Skeletal muscle satellite cell (primary cell): Measurements from ENCODE around the gene EXOSC2.
"Not testable (repeated sequence)": the region's sequence is repeated elsewhere in the genome, so short reads cannot be mapped to it uniquely, and the experiment has no call there.

Experiments used
- H3K27me3 ChIP-seq: 2 replicates; pipeline ENCODE4 v1.7.0; 2013; ENCODE audit warnings: low read length; ENCODE audit not compliant: control insufficient read depth, insufficient read depth
- H3K36me3 ChIP-seq: 2 replicates; pipeline ENCODE4 v1.7.0; 2013; ENCODE audit warnings: mild to moderate bottlenecking, control low read depth, low read length; ENCODE audit not compliant: insufficient read depth
- H3K4me1 ChIP-seq: 2 replicates; pipeline ENCODE4 v1.7.0; 2013; ENCODE audit warnings: low read length; ENCODE audit not compliant: control insufficient read depth, insufficient read depth
- H3K4me2 ChIP-seq: 2 replicates; pipeline ENCODE4 v1.7.0; 2013; ENCODE audit warnings: mild to moderate bottlenecking, low read length
- H3K4me3 ChIP-seq: 2 replicates; pipeline ENCODE4 v1.7.0; 2013; ENCODE audit warnings: low read length
- H3K9ac ChIP-seq: 2 replicates; pipeline ENCODE4 v1.7.0; 2013; ENCODE audit warnings: mild to moderate bottlenecking, low read depth, low read length, moderate library complexity
- H3K9me3 ChIP-seq: replicated peaks from 2 replicates; pipeline ENCODE4 v1.7.0; 2013; ENCODE audit warnings: mild to moderate bottlenecking, control low read depth, low read length

Gene EXOSC2

GRCh38 chr9:130670644-130671043 is 22.9 kb upstream of the EXOSC2 start:
- Histone ChIP-seq H3K4me1 (peaks cover 12% of the 10 kb centered on the region), H3K36me3 (no peaks in the 10 kb centered on the region), H3K4me3 (no peak overlapping the region), H3K4me2 (no peak overlapping the region), H3K9ac (no peak overlapping the region), H3K27me3 (peaks cover 27% of the 10 kb centered on the region), H3K9me3 (no peaks in the 10 kb centered on the region)

DNA sequence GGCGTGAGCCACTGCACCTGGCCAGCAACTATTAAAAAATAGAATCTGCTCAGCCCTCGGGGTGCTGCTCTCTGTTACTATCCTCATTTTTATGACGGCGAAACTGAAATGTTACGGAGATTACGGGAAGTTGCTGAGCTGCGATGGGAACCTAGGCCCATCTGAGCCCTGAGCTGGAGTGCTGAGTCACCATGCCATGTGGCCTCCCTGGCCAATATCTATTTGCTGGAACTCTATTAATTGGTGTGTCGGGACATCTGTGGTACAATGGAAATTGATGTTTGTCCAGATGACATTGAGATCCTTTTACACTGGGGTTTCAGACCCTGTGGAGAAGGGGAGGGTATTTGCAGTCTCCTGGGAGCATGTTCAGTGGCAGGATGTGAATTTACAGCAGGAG is 21.1 kb upstream of the EXOSC2 start:
- Histone ChIP-seq H3K27me3 (peaks cover 9% of the 10 kb centered on the region), H3K9me3 (no peaks in the 10 kb centered on the region), H3K9ac (no peak overlapping the region)

GRCh38 chr9:130672933-130673615 is 20.5 kb upstream of the EXOSC2 start:
- Histone ChIP-seq H3K9me3 (no peaks in the 10 kb centered on the region), H3K4me2 (no peak overlapping the region), H3K4me3 (no peak overlapping the region), H3K9ac (no peak overlapping the region), H3K36me3 (no peaks in the 10 kb centered on the region), H3K27me3 (peaks cover 7% of the 10 kb centered on the region), H3K4me1 (peaks cover 12% of the 10 kb centered on the region)

More for the DNA sequence above, 21.1 kb upstream of the EXOSC2 start:
- peaks cover 12% of the 10 kb centered on the region for H3K4me1 ChIP-seq
- no peak overlapping the region for H3K4me3 ChIP-seq
- no peak overlapping the region for H3K4me2 ChIP-seq
- H3K36me3 ChIP-seq = no peaks in the 10 kb centered on the region

- Histone ChIP-seq H3K4me2 (no peak overlapping the region), H3K27me3 (peaks cover 6% of the 10 kb centered on the region), H3K36me3 (no peaks in the 10 kb centered on the region), H3K9ac (no peak overlapping the region), H3K4me1 (peaks cover 12% of the 10 kb centered on the region), H3K4me3 (no peak overlapping the region), H3K9me3 (no peaks in the 10 kb centered on the region)
Measured at GRCh38 chr9:130675396-130675795, 18.2 kb upstream of the EXOSC2 start.

DNA sequence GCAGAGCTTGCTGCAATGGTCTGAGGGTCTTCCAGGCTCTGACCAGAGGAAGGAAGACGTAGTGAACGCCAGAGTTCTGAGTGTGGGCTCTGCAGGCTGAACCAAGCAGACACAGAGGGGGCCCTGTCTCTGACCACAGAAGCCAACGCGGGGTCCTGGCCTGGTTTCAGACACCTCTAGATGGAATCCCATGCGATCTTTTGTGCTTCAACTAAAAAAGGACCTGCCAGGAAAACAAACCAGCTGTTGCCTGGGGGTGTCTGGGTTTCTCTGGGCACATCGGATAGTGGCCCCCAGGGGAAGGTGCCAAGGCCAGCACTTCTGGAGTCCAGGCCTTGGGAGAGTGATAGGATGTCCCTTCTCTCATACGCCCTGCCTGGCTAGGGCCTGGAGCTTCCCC is 16.3 kb upstream of the EXOSC2 start:
- Histone ChIP-seq H3K4me1 (peaks cover 22% of the 10 kb centered on the region), H3K9me3 (no peaks in the 10 kb centered on the region), H3K4me3 (no peak overlapping the region), H3K27me3 (peaks cover 11% of the 10 kb centered on the region), H3K4me2 (no peak overlapping the region), H3K36me3 (no peaks in the 10 kb centered on the region), H3K9ac (no peak overlapping the region)

- Histone ChIP-seq H3K4me2 (peak overlapping the region; percentile 97), H3K4me1 (peaks cover 13% of the 10 kb centered on the region), H3K4me3 (peak overlapping the region; percentile 78), H3K27me3 (peaks cover 11% of the 10 kb centered on the region), H3K9me3 (peaks cover 6% of the 10 kb centered on the region), H3K36me3 (no peaks in the 10 kb centered on the region), H3K9ac (peak overlapping the region; percentile 38)
Measured at GRCh38 chr9:130680836-130681768, 12.5 kb upstream of the EXOSC2 start.

GRCh38 chr9:130681769-130682420 is 11.7 kb upstream of the EXOSC2 start:
- peak overlapping the region; percentile 38 for H3K9ac ChIP-seq
- H3K4me3 ChIP-seq = peak overlapping the region; percentile 71
- no peaks in the 10 kb centered on the region for H3K36me3 ChIP-seq
- peaks cover 11% of the 10 kb centered on the region for H3K27me3 ChIP-seq
- peaks cover 6% of the 10 kb centered on the region for H3K9me3 ChIP-seq
- peaks cover 13% of the 10 kb centered on the region for H3K4me1 ChIP-seq
- H3K4me2 ChIP-seq = peak overlapping the region; percentile 97

DNA sequence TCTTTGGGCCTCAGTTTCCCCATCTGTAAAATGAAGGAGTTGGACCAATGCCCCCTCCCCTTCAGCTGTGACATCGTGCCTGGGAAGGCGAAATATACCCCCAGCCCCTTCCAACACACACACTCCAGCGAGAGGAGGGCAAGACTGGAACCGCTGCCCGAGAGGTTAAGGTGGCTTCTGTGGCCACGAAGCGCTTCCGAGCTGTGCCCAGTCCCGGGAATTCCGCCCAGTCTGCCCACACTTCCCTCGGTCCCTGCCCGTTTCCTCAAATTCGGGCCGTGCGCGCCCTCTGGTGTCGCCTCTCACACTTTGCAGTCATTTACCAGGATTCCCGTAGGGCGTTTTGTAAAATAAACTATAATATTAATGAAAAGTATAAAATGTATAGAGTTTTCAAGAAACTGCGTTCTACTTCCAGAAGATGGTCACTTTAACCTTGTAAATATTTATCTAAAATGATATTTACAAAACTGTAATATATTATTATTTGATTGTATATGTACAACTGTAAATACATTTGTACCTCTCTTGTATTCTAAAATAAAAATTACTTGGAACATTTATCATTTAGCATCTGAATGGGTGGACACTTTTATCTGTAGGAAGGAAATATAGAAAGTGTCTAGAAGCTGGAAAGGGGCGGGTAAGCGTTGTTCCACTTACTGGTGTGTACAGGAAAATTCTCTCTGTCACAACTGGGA is 11.0 kb upstream of the EXOSC2 start:
- Histone ChIP-seq H3K27me3 (peaks cover 11% of the 10 kb centered on the region), H3K4me3 (peak overlapping the region; percentile 71), H3K9ac (no peak overlapping the region), H3K4me1 (peaks cover 13% of the 10 kb centered on the region), H3K36me3 (no peaks in the 10 kb centered on the region), H3K4me2 (peak overlapping the region; percentile 97), H3K9me3 (peaks cover 6% of the 10 kb centered on the region)

DNA sequence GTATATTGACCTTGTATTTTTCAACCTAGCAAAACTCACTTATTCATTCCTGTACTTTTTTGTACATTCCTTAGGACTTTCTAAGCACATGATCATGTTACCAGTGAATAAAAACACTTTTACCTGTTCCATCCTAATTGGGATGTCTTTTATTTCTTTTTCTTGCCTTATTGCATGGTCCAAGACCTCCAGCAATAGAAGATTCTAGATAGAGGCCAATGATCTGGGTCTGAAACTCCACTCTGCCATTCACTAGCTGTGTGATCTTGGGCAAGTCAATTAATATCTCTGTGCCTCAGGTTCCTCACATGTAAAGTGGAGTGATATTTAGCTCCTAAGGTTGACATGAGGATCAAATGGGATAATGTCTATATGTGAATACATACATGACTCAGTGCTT is 8.5 kb upstream of the EXOSC2 start:
- no peak overlapping the region for H3K4me2 ChIP-seq
- peaks cover 17% of the 10 kb centered on the region for H3K4me1 ChIP-seq
- H3K9ac ChIP-seq = no peak overlapping the region
- peaks cover 4% of the 10 kb centered on the region for H3K27me3 ChIP-seq
- H3K9me3 ChIP-seq = peaks cover 6% of the 10 kb centered on the region
- H3K4me3 ChIP-seq = no peak overlapping the region
- no peaks in the 10 kb centered on the region for H3K36me3 ChIP-seq

DNA sequence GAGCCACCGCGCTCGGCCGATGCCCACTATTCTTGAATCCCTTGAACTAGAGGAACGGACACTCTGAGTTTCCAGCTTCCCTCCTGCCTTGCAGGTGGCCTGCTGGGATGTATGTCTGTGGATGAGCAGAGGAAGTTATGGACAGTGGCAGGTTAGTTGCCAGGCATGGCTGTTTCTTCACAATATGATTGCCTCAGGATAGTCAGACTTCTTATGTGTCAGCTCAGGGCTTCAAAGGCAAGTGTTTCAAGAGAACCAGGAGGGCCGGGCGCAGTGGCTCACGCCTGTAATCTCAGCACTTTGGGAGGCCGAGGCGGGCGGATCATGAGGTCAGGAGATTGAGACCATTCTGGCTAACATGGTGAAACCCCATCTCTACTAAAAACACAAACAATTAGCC is 7.6 kb upstream of the EXOSC2 start:
- not testable (repeated sequence) for H3K36me3 ChIP-seq, H3K9ac ChIP-seq, H3K9me3 ChIP-seq, H3K4me3 ChIP-seq, H3K4me2 ChIP-seq, H3K27me3 ChIP-seq
- H3K4me1 ChIP-seq = peaks cover 18% of the 10 kb centered on the region

- Histone ChIP-seq H3K27me3 (no peaks in the 10 kb centered on the region), H3K36me3 (no peaks in the 10 kb centered on the region)
Measured at GRCh38 chr9:130687615-130688014, 6.0 kb upstream of the EXOSC2 start.

More at GRCh38 chr9:130687615-130688014, 6.0 kb upstream of the EXOSC2 start:
- H3K9ac ChIP-seq = no peak overlapping the region
- H3K9me3 ChIP-seq = peaks cover 6% of the 10 kb centered on the region
- no peak overlapping the region for H3K4me2 ChIP-seq
- no peak overlapping the region for H3K4me3 ChIP-seq
- peaks cover 8% of the 10 kb centered on the region for H3K4me1 ChIP-seq
